Measurements from ENCODE around the gene FAM240B.

Gene FAM240B

GRCh38 chr9:38668791-38669466, 51.0 kb downstream of the FAM240B start:
- no peak for DNase-seq

GRCh38 chr9:38662763-38663593, 57.0 kb downstream of the FAM240B start:
- no peak for DNase-seq

- DNase-seq: no peak
These were observed 60.4 kb downstream of the FAM240B start for GRCh38 chr9:38659538-38659937.

- no peak for DNase-seq
These were observed 63.0 kb downstream of the FAM240B start for GRCh38 chr9:38656896-38657295.

GRCh38 chr9:38652486-38652885, 67.4 kb downstream of the FAM240B start:
- no peak for DNase-seq

GRCh38 chr9:38652044-38652443, 67.9 kb downstream of the FAM240B start:
- no peak for DNase-seq

- no peak for DNase-seq
These were observed 68.4 kb downstream of the FAM240B start for GRCh38 chr9:38651400-38652042.

GRCh38 chr9:38650564-38650963, 69.4 kb downstream of the FAM240B start:
- no peak for DNase-seq

GRCh38 chr9:38649731-38650363, 70.1 kb downstream of the FAM240B start:
- no peak for DNase-seq

- DNase-seq: no peak
These were observed 75.3 kb downstream of the FAM240B start for GRCh38 chr9:38644601-38645000.

Data from CD4-positive, alpha-beta T cell treated with Interleukin-10 for 1 hour (primary cell).